DMS53 (cell line): ENCODE data around the gene S1PR2.

ENCODE experiments used
- DNase-seq: peaks from one replicate; lab custom pipeline; 2025; lab: John Stamatoyannopoulos, UW

The S1PR2 gene

GRCh38 chr19:10230861-10231611 is at the start of gene S1PR2:
Gene S1PR2, minus strand, starts transcription at chr19:10231331. Its CDS starts 6,426 bp downstream, at chr19:10224905.
- peak; percentile 93 for DNase-seq

- no peak for DNase-seq
Observed at GRCh38 chr19:10279737-10280442, 48.8 kb upstream of the S1PR2 start.

- DNase-seq: no peak
Observed at GRCh38 chr19:10278935-10279334, 47.8 kb upstream of the S1PR2 start.

GRCh38 chr19:10277795-10278589 is 46.9 kb upstream of the S1PR2 start:
- no peak for DNase-seq

GRCh38 chr19:10274589-10274988 is 43.5 kb upstream of the S1PR2 start:
- DNase-seq: no peak

- DNase-seq: no peak
Observed at GRCh38 chr19:10271543-10272086, 40.5 kb upstream of the S1PR2 start.

- DNase-seq: peak; percentile 73
Observed at GRCh38 chr19:10270616-10271394, 39.7 kb upstream of the S1PR2 start, which contains the start of gene ICAM1. Gene ICAM1, plus strand, starts transcription at chr19:10271120. Its CDS starts 40 bp downstream, at chr19:10271160.

- DNase-seq: peak; percentile 53
Observed at GRCh38 chr19:10270180-10270615, 39.1 kb upstream of the S1PR2 start.

- peak; percentile 77 for DNase-seq
Observed at GRCh38 chr19:10269333-10270179, 38.4 kb upstream of the S1PR2 start.

- no peak for DNase-seq
Observed at GRCh38 chr19:10268071-10268470, 36.9 kb upstream of the S1PR2 start.

GRCh38 chr19:10266706-10267105 is 35.6 kb upstream of the S1PR2 start:
- no peak for DNase-seq

GRCh38 chr19:10262771-10263170 is 31.6 kb upstream of the S1PR2 start:
- DNase-seq: no peak

- DNase-seq: peak; percentile 78
Observed at GRCh38 chr19:10260141-10260584, 29.0 kb upstream of the S1PR2 start.

- DNase-seq: peak; percentile 95
Observed at GRCh38 chr19:10259162-10259905, 28.2 kb upstream of the S1PR2 start.

- no peak for DNase-seq
Observed at GRCh38 chr19:10258080-10258710, 27.1 kb upstream of the S1PR2 start.

GRCh38 chr19:10256970-10257615 is 26.0 kb upstream of the S1PR2 start:
- DNase-seq: no peak

GRCh38 chr19:10256551-10256950 is 25.4 kb upstream of the S1PR2 start:
- no peak for DNase-seq

GRCh38 chr19:10255358-10255757 is 24.2 kb upstream of the S1PR2 start:
- DNase-seq: no peak

GRCh38 chr19:10254244-10254643 is 23.1 kb upstream of the S1PR2 start:
- DNase-seq: no peak
